HG02943 (cell line): Measurements from ENCODE around the gene WDFY2.

Experiments used
- ATAC-seq: cut with Tn5 transposase; IDR thresholded peaks from one replicate; pipeline ENCODE4 v1.9.1; 2021; ENCODE audit warnings: mild to moderate bottlenecking, low read depth, moderate library complexity; ENCODE audit not compliant: unreplicated experiment

The WDFY2 gene

DNA sequence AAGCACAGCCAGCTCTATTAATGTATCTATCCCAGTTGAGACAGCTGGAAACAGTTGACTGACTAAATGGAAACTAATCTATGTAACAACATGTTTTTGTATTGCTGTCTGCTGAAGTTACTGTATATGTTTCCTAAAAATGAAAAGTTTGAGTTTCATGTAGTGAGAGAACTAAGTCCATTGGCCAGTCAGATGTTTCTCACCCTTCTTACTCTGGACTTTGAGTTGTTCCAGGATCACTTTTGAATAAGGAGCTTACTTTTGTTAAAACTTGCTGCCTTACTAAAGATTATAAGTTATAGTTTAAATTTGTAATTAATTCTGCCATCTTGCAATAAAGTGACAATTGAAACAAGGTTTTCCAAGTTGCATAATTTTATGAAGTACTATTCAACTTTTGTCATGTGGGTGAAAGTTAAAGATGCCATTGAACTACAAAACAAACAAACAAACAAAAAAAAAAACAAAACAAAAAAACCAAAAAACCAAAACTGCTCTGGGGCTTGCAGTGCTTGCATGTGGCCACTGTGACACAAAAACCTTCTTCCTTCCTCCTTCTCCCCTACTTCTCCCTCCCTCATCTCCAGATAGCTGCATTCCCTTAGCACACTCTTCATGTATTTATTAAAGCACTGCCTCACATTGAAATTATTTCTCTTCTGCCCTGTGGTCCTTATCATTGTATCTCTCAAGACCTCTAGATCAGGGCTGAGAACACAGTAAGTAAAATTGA, 15.3 kb downstream of the WDFY2 start:
- no peak for ATAC-seq

DNA sequence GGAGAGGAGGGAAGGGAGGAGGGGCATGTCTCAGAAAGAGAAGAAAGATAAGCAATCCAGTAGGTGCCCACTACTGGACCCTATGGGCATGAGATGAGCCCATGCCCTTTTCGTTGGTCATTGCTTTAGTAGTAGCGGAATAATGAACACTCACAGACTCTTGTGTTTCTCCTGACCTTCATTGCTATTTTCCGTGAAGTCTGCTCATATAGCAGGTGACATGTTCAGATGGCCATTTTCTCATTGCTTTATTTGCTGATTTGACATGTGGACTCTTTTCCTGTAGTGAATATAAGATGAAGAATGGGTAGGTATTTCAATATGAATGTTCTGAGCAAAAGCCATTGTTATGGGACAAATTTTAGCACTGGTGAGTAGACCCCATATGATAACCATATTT, 16.4 kb downstream of the WDFY2 start:
- ATAC-seq = no peak

DNA sequence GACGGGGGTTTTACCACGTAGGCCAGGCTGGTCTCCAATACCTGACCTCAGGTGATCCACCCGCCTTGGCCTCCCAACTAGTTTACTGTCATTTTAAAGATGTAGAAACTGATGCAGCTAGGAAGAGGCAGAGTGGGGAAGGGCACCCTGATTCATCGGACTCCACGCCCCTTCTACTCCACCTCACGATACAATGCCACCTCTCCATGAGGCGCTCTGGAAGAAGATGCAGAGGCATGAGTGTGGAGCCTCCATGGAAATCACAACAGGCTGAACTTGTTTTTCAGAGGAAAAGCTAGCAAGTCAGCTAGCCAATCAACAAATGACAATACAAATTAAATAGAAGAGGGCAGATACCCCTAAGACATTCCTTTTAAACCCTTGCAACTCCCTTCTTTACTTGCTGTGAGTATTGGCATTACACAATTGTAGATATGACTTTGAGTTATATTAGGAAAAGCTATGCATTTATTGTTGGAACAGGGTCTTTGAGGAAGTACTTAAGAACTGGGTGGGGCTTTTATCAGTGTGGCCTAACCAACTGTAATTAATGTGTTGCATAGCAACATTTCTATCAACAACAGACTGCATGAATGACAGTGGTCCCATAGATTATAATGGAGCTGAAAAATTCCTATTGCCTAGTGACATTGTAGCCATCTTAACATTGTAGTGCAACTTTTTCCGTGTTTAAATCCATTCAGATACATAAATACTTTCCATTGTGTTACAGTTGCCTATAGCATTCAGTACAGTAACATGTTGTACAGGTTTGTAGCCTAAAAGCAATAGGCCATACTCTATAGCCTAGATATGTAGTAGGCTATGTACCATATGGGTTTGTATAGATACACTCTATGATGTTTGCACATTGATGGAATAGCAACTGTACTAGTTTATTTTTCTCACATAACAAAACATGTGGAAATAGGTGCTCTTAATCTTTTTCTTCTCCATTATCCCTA, 17.6 kb downstream of the WDFY2 start:
- no peak for ATAC-seq

DNA sequence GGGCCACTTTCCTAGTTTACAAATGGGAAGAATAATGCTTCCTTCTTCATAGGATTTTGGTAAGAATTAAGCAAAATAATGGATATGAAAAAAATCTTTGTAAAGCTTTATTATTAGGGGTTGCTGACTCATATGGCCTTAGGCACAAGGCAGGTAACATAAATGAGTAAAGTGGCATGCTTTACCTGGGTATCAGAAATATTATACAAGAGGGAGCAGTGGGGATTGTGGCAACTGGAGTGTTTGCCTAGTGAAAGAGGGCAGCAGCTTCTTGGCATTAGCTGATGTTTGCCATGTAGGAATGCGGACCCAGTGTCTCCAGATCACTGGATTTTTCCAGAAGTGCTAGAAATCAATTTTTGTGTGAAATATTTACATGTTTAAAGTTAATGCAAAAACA, 19.5 kb downstream of the WDFY2 start:
- no peak for ATAC-seq

DNA sequence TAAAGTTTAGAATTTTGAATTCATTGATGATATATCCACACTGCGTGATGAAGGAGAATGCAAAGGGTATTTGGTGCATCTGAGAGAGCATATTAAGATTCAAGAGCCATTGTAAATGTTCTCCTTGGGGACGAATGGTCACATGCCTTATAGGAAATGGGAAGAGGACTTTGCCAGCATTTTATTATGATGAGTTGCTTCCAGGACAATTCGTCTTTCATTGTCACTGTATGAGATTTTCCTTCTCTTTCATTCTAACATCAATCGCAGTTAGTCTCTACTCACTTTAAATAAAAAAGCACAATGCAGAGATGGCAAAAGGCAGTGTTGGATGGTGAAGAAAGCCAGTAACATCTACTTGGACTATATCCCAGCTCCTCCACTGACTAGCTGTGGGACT, 21.4 kb downstream of the WDFY2 start:
- ATAC-seq = no peak

DNA sequence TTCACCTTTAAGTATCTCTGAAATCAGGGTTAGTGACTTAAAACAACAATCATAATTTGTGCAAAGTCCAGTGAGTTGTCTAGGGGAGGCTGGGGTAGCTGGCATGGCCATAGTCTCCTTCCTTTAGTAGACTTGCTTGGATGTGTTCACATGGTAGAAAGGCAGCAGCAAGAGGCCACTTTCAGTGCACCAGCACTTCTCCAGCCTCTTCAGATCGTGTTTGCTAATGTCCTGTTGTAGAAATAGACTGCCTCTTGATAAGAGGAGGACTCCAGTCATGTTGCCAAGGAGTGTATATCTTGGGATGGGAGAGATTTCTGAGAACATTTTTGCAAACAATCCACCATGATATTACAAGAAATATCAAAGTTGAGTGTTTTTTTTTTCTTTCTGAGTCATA, 22.9 kb downstream of the WDFY2 start:
- ATAC-seq = no peak

DNA sequence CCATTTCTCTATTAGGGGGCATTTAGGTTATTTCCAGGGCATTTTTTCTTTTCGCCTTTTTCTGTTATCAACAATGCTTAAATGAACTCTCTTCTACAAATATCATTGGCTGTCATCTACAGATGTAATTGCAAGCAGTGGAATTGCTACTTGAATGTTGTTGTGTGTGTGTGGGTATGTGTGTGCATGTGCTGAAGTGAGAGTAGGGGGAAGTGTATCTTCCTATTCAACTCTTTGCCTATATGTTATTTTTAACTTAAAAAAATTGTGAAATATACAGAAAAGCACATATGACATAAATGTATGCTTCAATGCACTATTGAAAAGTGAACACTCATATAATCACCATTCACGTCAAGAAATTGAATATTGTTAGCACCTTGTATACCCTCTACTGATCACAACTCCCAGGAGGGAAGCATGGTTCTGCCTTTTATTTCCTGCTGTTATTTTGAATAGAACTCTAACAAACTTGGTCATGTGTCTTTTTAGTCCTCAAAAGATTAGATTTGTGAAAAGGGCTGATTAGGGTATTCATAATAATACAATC, 24.7 kb downstream of the WDFY2 start:
- ATAC-seq = no peak

DNA sequence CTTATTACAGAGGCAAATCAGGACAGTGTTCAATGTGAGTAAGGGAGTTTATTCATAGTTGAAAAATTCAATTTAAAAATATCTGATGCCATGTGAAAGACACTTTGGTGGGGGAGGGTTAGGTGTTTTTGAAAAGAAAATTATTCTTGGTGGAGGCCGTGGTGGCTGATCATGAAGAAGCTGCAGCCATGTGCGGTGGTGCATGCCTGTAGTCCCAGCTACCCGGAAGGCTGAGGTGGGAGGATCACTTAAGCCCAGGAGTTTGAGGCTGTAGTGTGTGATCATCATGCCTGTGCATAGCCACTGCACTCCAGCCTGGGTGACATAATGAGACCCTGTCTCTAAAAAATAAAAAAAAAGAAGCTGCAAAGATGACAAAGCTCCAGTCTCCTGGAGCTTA, 28.6 kb downstream of the WDFY2 start:
- no peak for ATAC-seq

DNA sequence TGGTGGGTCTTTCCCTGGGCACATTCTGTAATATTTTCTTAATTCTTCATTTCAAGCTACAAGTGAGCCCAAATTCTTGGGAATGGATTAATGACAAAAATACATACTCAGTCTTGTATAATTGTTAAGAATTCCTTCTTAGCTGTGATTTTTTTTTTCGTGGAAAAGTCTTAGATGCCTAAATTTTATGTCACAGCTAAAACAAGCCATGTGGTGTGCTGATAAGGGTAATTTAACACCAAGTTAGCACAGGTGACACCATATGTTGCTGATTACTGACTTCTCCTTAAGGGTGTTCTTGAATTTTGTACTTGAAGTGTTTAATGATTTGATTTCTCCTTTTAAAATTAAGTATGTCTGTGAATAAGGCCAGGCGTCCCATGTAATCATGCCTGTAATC, 29.3 kb downstream of the WDFY2 start:
- no peak for ATAC-seq

DNA sequence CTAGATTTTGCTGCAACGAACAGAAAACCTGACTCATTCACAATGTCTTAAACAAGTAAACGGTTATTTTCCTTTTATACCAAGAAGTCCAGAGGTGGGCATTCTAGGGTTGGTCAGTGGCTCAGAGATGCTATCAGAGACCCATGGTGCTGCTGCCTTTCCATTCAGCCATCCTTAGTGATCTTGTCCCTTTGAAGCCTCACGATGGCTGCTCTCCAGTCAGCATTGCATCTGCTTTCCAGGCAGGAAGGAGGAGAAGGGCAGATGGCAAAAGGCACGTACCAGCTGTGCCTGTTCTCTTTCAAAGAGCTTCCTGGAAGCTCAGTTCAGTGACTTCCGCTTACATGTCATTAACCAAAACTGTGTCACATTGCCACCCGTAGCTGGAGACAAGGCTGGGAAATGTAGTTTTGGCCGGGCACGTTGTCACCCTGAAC, 30.1 kb downstream of the WDFY2 start:
- ATAC-seq = peak; percentile 74

DNA sequence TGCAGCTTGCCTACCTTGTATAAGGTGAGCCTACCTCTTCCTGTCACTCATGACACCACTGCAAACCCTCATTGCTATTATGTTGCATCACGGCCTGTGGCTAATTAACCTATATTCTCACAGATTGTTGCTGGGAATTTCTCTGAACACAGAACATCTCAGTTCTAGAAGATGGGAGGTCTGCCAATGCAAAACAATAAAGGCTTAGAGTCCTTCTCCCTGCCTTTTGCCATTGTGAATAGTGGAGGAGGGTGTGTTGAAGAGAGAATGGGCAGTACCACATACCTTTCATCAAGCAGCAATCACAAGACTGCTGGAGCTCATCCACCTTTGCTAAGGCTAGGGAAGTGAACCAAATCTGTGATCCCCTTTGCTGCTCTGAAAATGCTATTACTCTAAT, 34.4 kb downstream of the WDFY2 start:
- ATAC-seq = no peak

DNA sequence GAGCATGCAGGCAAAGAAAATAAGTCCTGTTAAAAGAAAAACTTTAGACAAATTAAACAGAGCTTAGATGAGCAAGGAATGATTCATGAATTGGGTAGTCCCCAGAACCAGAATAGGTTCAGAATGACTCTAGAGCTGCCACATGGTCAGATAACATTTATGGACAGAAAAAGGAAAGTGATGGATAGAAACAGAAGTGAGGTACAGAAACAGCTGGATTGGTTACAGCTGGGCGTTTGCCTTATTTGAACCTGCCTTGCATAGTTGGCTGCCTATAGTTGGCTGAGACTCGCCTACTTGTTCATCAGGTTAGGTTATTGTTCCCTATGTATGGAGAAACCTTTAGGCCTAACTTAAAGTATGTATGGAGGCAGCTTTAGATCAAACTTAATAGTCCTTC, 35.4 kb downstream of the WDFY2 start:
- no peak for ATAC-seq

DNA sequence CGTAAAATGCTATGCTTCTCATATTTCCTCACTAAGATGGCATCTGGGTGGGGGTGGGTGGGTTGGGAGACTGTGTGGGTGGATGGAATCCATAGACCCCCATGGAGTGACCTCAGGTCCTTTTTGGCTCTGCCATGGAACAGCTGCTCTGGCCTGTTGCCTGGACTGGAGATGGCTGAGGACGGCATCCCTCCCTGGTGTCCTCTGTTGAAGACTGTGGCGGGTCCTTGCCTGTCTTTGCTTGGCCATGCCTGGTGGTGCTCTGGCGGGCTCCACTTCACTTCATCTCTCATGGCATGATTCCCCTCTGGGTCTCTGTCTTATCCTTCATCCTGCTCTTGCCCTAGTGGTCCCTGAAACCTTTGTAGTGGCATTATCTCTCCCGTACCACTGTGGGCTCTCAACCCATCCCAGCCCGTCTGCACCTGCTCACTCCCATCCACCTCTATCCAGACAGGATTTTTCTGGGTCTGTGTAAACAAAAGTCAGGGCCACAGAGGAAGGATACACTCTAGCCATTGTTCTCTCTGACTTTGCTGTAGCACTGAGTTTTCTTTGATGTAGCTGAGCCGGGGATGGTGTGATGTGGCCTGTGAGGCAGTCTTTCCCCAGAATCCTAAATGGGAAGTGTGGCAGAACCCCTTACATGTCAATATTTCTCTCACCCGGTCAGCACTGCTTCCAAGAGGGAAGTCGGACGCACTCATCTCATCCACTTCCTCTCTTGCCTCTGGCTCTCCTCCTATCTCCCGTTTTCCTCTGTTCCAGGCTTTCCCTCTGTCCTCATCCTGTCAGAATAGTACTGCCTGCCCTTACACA, 36.1 kb downstream of the WDFY2 start:
- ATAC-seq = no peak

DNA sequence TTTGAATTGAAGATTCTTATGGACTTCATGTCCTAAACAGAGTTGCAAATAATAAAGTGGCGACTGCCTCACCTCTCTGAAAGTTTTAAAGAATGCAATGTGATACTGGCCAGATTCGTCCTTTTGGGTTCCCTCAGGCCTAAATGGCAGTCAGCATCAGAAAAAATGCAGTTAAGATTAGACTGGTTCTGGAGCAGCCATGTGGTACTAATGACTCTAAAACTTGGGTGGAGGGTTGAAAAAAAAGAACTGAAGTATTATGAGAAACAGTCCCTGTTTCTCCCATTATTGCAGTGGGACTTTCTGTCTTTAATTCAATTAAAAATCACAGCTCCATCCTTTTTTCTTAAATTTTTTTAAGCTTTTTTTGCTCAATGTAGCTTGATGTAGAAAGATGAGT, 37.3 kb downstream of the WDFY2 start:
- ATAC-seq = no peak

DNA sequence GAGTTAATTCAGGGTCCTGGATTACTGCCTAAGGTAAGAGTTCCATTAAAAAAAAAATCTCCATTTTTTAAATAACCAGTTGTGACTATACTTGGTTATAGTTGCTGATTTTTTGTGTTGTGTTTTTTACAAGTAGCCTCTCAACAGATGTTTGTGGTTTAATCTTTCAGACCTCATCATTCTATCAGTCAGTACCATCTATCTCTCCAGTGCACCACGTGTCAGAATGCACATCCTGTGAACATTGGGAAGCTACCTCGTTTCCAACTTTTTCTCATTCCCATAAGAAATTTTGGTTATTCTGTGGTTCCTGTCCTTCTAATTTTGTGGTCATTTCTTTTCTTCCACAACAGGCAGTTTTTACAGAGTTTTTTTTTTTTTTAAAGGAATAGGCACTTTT, 39.2 kb downstream of the WDFY2 start:
- ATAC-seq = no peak

DNA sequence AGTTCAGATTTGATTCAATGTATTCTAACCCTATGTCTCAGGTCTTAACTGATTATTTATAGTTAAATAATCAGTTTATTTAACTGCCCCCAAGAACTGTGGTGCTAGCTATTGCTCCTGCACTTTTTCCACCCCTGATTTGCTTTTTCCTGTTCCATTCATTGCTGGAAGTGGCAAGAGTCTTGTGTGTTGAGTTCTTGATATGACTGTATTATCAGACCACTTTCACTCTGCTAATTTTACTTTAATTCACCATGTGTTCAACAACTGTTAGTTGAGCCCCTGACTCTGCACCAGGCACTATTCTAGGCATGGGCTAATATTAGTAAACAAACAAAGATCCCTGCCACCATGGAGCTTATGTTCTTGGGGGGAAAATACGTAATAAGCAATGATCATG, 39.9 kb downstream of the WDFY2 start:
- ATAC-seq = no peak

DNA sequence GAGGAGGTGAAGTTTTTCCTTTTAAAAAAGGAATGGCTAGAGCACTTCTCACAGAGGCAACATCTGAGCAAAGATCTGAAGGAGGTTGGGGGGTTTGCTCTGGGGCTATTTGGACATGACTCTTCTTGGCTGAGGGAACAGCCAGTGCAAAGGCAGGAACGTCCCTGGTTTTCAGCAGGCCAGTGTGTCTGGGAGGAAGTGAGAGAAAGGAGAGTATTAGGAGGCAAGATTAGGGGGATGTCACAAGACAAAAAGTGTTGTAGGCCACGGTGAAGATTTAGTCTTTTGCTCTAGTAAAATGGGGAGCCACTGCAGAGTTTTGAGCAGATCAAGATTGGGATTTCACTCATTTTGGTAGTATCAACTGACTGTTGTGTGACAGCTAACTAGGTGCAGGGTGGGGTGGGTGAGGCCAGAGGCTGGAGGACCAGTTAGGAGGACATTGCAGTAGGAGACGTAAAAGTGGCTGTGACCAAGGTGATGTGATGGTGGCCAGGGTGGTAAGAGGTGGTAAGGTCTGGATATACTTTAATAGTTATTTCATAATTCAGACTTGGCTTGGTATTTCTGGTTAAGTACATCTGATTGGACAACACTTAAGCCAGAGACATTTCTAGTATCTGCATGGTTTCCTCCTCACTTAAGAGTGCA, 40.6 kb downstream of the WDFY2 start:
- no peak for ATAC-seq

DNA sequence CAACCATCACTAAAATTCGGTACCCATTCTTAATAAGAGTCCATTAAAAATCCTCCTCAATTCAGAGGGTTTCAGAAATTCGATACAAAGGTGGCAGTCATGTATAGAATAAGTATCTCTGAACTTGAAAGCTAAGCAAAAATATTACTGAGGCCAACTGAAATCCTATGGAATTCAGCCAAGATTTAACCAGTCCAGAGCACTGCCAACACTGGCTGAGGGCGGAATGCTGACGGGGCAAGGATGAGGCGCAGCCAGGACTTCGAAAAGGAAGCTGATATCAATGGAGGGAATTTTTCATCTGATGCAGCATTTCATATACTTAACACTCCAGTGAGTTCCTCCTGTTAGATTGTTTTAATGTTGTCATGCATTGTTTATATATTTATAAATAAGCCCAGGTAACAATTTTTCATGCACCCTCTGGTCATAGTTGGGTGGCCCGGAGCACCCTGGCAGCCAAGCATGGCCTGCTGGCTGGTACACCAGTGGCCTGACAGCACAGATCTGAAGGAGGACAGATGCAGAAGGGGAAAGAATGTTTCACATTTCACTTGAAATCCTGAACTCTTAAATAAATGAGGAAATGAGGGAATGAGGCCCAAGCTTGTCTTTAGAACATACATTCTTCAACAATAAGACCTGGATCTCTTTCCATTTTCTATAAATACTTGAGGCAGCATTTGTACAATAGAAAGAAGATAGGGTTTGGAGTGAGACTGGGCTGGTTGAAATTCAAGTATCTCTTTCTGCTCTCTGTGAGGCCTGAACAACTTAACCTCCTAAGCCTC, 41.5 kb downstream of the WDFY2 start:
- no peak for ATAC-seq

DNA sequence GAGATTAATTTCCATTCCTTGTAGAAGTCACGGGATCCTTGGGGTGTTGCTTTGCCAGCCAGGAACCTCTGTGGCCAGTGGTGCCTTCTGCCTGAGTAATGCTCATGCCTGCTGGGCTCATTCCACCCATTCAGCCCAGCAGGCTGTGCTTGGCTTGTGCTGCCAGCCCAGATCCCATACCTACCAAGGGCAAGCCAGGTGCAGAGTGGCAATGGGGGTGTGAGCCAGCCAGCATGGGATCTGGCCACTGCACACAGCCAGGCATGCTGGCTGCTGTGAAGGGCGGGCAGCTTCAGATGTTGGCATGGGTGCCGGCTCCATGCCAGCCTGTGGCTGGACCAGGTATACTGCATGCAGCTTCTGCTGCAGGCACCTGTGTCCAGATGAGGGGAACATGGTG, 42.5 kb downstream of the WDFY2 start:
- no peak for ATAC-seq
